SK-N-SH treated with all-trans-retinoic acid at 6 μM for 48 hours (cell line): ENCODE measurements around the gene SPEM1.

ENCODE experiments used
- ARNTL ChIP-seq: fragments of 450-650 bp; formaldehyde crosslinking; IDR thresholded peaks from 2 replicates; pipeline ENCODE4 v1.5.0; 2020; ENCODE audit warnings: low read depth, mild to moderate bottlenecking, moderate library complexity, borderline replicate concordance
- GLIS3 ChIP-seq: fragments of 250-450 bp; sonication (Bioruptor Pico); IDR thresholded peaks from 2 replicates; pipeline ENCODE4 v1.5.0; 2020; ENCODE audit warnings: mild to moderate bottlenecking, moderate library complexity
- ZFP3 ChIP-seq: fragments of 250-450 bp; sonication (Bioruptor Pico); IDR thresholded peaks from 2 replicates; pipeline ENCODE4 v1.5.0; 2020; ENCODE audit warnings: mild to moderate bottlenecking, moderate library complexity
- TF ChIP-seq, protein P1 (sequence below): fragments of 250-450 bp; sonication (Bioruptor Pico); IDR thresholded peaks from 2 replicates; pipeline ENCODE4 v1.8.0; 2020; ENCODE audit warnings: mild to moderate bottlenecking, moderate library complexity, borderline replicate concordance
- TF ChIP-seq, protein P2 (sequence below): fragments of 250-450 bp; sonication (Bioruptor Pico); IDR thresholded peaks from 2 replicates; pipeline ENCODE4 v1.5.1; 2021; ENCODE audit warnings: mild to moderate bottlenecking, moderate library complexity

DNA sequence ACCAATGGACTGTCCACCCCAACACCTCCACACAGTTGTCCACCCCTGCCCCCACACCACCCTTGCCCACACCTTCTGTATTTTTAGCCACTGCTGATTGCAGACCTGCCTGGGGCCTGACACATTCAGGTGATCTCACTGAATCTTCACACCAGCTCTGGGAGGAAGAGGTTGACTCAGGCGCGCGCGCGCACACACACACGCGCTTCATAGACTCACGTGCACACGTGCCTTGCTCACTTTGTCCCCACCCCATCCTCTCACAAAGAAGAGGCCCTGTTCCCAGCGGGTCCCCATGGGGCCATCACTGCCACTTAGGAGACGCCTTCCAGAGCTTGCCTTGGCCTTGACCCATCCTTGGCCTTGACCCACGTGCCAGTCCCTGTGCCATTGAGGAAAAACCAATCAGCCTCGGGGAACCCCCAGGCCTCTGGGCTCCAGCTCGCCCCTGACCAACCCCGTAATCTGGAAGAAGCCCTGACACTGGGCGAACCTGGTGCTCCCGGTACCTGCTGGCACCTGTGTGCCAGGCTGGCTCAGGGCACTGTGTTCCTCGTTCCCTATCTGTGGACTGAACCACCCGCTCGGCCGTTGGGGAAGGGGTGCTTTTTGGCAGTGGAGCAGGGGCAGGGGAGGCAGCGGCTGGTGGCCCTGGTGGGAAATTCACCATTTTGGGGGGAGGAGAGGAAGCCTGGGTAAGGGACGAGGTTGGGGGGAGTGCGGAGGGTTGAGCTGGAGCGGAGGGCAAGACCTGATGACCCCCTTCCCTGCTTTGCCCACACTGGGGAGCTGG, 9.3 kb upstream of the SPEM1 start:
- TF ChIP-seq GLIS3 (CRISPR knock-in tag) (no peak), ZFP3 (CRISPR knock-in tag) (no peak), ARNTL (CRISPR knock-in tag) (no peak)
- TF ChIP-seq, protein P1, sequence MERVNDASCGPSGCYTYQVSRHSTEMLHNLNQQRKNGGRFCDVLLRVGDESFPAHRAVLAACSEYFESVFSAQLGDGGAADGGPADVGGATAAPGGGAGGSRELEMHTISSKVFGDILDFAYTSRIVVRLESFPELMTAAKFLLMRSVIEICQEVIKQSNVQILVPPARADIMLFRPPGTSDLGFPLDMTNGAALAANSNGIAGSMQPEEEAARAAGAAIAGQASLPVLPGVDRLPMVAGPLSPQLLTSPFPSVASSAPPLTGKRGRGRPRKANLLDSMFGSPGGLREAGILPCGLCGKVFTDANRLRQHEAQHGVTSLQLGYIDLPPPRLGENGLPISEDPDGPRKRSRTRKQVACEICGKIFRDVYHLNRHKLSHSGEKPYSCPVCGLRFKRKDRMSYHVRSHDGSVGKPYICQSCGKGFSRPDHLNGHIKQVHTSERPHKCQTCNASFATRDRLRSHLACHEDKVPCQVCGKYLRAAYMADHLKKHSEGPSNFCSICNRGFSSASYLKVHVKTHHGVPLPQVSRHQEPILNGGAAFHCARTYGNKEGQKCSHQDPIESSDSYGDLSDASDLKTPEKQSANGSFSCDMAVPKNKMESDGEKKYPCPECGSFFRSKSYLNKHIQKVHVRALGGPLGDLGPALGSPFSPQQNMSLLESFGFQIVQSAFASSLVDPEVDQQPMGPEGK (CRISPR knock-in tag) = no peak
- TF ChIP-seq, protein P2, sequence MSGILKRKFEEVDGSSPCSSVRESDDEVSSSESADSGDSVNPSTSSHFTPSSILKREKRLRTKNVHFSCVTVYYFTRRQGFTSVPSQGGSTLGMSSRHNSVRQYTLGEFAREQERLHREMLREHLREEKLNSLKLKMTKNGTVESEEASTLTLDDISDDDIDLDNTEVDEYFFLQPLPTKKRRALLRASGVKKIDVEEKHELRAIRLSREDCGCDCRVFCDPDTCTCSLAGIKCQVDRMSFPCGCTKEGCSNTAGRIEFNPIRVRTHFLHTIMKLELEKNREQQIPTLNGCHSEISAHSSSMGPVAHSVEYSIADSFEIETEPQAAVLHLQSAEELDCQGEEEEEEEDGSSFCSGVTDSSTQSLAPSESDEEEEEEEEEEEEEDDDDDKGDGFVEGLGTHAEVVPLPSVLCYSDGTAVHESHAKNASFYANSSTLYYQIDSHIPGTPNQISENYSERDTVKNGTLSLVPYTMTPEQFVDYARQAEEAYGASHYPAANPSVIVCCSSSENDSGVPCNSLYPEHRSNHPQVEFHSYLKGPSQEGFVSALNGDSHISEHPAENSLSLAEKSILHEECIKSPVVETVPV = no peak
